Suprapubic skin (tissue), 3 donors: Measurements from ENCODE around the gene ZNF579.

Experiments used
- CTCF ChIP-seq, 2 donors: fragments of 200-600 bp in 1 of 2; fragments of 450-650 bp in 1 of 2; sonication (generic) in 1 of 2; IDR thresholded peaks; one replicate each; pipeline ENCODE4 v1.5.1; 2016 to 2019; ENCODE audit warnings: antibody characterized with exemption in 2 of 2, mild to moderate bottlenecking in 1 of 2, moderate library complexity in 1 of 2
- POLR2AphosphoS5 ChIP-seq, 3 donors: sonication (generic); formaldehyde crosslinking; IDR thresholded peaks; one replicate each; pipeline ENCODE4 v1.6.1; 2017; ENCODE audit warnings: antibody characterized with exemption in 3 of 3

GRCh38 chr19:55625004-55625326 is 44.3 kb upstream of the ZNF579 start:
- TF ChIP-seq CTCF (IDR thresholded peaks at IDR 0.05) = no peak
- TF ChIP-seq POLR2AphosphoS5 (IDR thresholded peaks at IDR 0.05) = no peak
